ENCODE measurements around the gene PADI6.
"Not testable (repeated sequence)": the region's sequence is repeated elsewhere in the genome, so short reads cannot be mapped to it uniquely, and the experiment has no call there.

PADI6 gene

GRCh38 chr1:17404820-17405219, 32.8 kb downstream of the PADI6 start:
- no peak for DNase-seq

- peak; percentile 58 for DNase-seq
These were observed 34.1 kb downstream of the PADI6 start for GRCh38 chr1:17405898-17406759.

- DNase-seq = not testable (repeated sequence)
These were observed 34.9 kb downstream of the PADI6 start for GRCh38 chr1:17406760-17407475.

GRCh38 chr1:17407786-17408514, 36.0 kb downstream of the PADI6 start:
- DNase-seq = not testable (repeated sequence)

- no peak for DNase-seq
These were observed 37.4 kb downstream of the PADI6 start for GRCh38 chr1:17409391-17409811.

GRCh38 chr1:17412093-17412870, 40.3 kb downstream of the PADI6 start:
- no peak for DNase-seq

- DNase-seq = no peak
These were observed 42.0 kb downstream of the PADI6 start for GRCh38 chr1:17414022-17414421.

GRCh38 chr1:17416389-17416788, 44.4 kb downstream of the PADI6 start:
- DNase-seq = no peak

- DNase-seq = peak; percentile 58
These were observed 47.8 kb downstream of the PADI6 start for GRCh38 chr1:17419626-17420328.

GRCh38 chr1:17420391-17420918, 48.5 kb downstream of the PADI6 start:
- DNase-seq = no peak

GRCh38 chr1:17422461-17422860, 50.5 kb downstream of the PADI6 start:
- no peak for DNase-seq

- DNase-seq = no peak
These were observed 51.8 kb downstream of the PADI6 start for GRCh38 chr1:17423781-17424245.

GRCh38 chr1:17425806-17426600, 54.0 kb downstream of the PADI6 start:
- no peak for DNase-seq

GRCh38 chr1:17427696-17428660, 56.0 kb downstream of the PADI6 start:
- DNase-seq = no peak

GRCh38 chr1:17429183-17429582, 57.2 kb downstream of the PADI6 start:
- no peak for DNase-seq

- DNase-seq = no peak
These were observed 60.4 kb downstream of the PADI6 start for GRCh38 chr1:17432412-17432811.

- DNase-seq = no peak
These were observed 61.3 kb downstream of the PADI6 start for GRCh38 chr1:17433261-17433660.

- no peak for DNase-seq
These were observed 62.0 kb downstream of the PADI6 start for GRCh38 chr1:17434016-17434415.

GRCh38 chr1:17434601-17435000, 62.6 kb downstream of the PADI6 start:
- DNase-seq = no peak

Measured in right kidney (tissue), 1 donor.